Measurements from ENCODE around the gene MPL.
A peak's percentile ranks its signal among the peaks of the same experiment; 100 is the strongest.

Gene MPL

GRCh38 chr1:43372172-43372571, 34.6 kb downstream of the MPL start:
- no peak for TF ChIP-seq CTCF (IDR thresholded peaks at IDR 0.05; ENCODE audit: low read depth, low read length, missing control alignments)
- no peak overlapping the region for H3K4me3 ChIP-seq (replicated peaks; ENCODE audit: low read depth, low read length)
- no peak for DNase-seq (ENCODE audit: extremely low read depth, low read depth)

GRCh38 chr1:43373066-43373940, 35.7 kb downstream of the MPL start:
- DNase-seq (ENCODE audit: extremely low read depth, low read depth), result peak; percentile 35
- no peak overlapping the region for H3K4me3 ChIP-seq (replicated peaks; ENCODE audit: low read depth, low read length)
- TF ChIP-seq CTCF (IDR thresholded peaks at IDR 0.05; ENCODE audit: low read depth, low read length, missing control alignments), result no peak

- TF ChIP-seq CTCF (IDR thresholded peaks at IDR 0.05; ENCODE audit: low read depth, low read length, missing control alignments), result no peak
- H3K4me3 ChIP-seq (replicated peaks; ENCODE audit: low read depth, low read length), result no peak overlapping the region
- DNase-seq (ENCODE audit: extremely low read depth, low read depth), result no peak
These were observed 39.2 kb downstream of the MPL start for GRCh38 chr1:43376723-43377235.

- no peak overlapping the region for H3K4me3 ChIP-seq (replicated peaks; ENCODE audit: low read depth, low read length)
- DNase-seq (ENCODE audit: extremely low read depth, low read depth), result no peak
- TF ChIP-seq CTCF (IDR thresholded peaks at IDR 0.05; ENCODE audit: low read depth, low read length, missing control alignments), result no peak
These were observed 40.2 kb downstream of the MPL start for GRCh38 chr1:43377831-43378230.

GRCh38 chr1:43379476-43379875, 41.9 kb downstream of the MPL start:
- TF ChIP-seq CTCF (IDR thresholded peaks at IDR 0.05; ENCODE audit: low read depth, low read length, missing control alignments), result no peak
- H3K4me3 ChIP-seq (replicated peaks; ENCODE audit: low read depth, low read length), result no peak overlapping the region
- DNase-seq (ENCODE audit: extremely low read depth, low read depth), result no peak

GRCh38 chr1:43381612-43382011, 44.0 kb downstream of the MPL start:
- TF ChIP-seq CTCF (IDR thresholded peaks at IDR 0.05; ENCODE audit: low read depth, low read length, missing control alignments), result no peak
- no peak overlapping the region for H3K4me3 ChIP-seq (replicated peaks; ENCODE audit: low read depth, low read length)
- DNase-seq (ENCODE audit: extremely low read depth, low read depth), result no peak
